Coronary artery (tissue), 2 donors: ENCODE data around the gene RFTN1.

Experiments used
- DNase-seq: peaks from one replicate; pipeline ENCODE4 v3.0.0-alpha.2; 2017; ENCODE audit warnings: low spot score
- H3K27ac ChIP-seq, 2 donors: fragments of 200-600 bp; sonication (generic); one replicate each; pipeline ENCODE4 v1.5.1; 2016 to 2019
- H3K4me3 ChIP-seq: fragments of 200-600 bp; sonication (generic); 2 replicates; pipeline ENCODE4 v1.5.1; 2016; ENCODE audit warnings: mild to moderate bottlenecking, moderate library complexity
- CTCF ChIP-seq: fragments of 200-600 bp; sonication (generic); IDR thresholded peaks from one replicate; pipeline ENCODE4 v1.5.1; 2019; ENCODE audit warnings: antibody characterized with exemption

Gene RFTN1

DNA sequence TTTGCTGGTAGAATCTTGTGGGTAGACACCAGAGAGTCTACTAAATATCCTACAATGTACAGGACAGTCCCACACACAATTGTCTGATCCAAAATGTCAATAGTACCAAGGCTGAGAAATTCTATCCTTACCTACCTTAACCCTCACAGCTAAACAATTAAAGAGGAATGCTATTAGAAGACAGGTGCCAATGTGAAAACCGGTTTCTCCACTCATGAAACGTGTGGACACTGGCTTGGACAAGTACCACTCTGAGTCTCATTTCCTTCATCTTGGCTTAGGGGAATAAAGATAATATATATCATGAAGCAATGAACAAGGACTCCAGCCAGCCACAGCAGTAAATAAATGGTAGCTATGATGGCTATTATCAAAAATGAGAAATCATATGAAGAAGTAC is 90.2 kb downstream of the RFTN1 start:
- H3K27ac ChIP-seq = no peak overlapping the region
- no peak for TF ChIP-seq CTCF
- H3K4me3 ChIP-seq = no peak overlapping the region
- no peak for DNase-seq

- Histone ChIP-seq H3K4me3 (no peak overlapping the region), H3K27ac (no peak overlapping the region)
- no peak for TF ChIP-seq CTCF
- DNase-seq = no peak
These were observed 93.8 kb downstream of the RFTN1 start for GRCh38 chr3:16419640-16420241.

DNA sequence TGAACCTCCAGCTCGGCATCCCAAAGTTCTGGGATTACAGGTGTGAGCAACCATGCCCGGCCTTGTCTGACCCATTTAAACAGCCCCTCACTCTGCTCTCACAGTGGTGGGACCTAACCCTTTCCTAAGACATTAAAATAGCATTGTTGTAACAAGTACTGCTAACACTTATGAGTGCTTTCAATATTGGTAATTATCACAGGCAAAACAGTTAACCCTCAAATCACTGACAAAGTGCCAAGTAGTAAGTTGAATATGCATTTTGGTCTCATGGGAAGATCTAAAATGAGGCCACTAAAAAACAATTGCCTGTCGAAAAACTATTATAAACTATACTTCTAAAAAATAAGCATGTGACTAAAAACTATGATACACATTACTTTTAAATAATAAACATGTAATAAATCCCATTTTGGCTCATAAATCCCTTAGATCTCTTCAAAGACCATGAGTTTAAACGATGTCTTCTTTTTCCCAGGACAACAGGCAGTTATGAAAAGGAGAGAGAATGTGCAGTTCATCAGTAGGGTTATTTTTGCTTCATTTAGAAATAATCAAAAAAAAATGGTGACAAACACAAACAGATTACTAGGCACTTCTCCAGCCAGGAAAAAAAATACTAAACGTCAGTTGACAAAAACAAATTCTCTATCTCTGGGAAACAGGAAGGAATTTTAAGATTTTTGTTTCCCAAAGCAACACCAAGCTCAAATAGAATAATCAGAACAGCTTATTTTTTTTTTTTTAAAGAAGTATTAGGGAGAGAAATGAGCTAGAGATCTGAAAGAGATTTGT is 95.4 kb downstream of the RFTN1 start:
- TF ChIP-seq CTCF = no peak
- no peak overlapping the region for H3K4me3 ChIP-seq
- DNase-seq = no peak
- no peak overlapping the region for H3K27ac ChIP-seq

DNA sequence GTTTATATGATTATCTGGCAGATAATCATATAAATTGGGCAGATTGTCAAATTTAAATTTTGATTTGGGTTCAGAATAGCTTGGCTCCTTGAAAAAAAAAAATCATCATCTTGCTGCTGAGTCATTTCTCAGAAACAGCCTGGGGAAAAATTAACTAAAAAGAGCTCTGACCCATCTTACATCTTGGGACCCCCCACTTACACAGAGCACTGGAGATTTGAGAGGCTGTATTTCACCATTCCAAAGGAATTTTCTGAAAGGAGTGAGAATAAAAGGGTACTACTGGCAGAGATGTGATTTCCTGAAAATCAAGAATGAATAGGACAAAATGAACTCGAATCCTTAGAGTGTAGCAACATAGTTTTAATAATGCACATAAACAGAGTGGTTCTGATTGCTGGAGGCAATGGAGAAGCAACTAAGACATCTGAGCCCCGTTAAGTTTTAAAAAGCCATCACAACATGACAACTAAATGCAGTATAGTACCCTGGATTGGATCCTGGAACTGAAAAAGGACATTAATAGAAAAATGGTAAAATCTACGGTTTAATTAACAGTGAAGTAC is 97.5 kb downstream of the RFTN1 start:
- H3K4me3 ChIP-seq = no peak overlapping the region
- no peak overlapping the region for H3K27ac ChIP-seq
- TF ChIP-seq CTCF = no peak
- DNase-seq = no peak

DNA sequence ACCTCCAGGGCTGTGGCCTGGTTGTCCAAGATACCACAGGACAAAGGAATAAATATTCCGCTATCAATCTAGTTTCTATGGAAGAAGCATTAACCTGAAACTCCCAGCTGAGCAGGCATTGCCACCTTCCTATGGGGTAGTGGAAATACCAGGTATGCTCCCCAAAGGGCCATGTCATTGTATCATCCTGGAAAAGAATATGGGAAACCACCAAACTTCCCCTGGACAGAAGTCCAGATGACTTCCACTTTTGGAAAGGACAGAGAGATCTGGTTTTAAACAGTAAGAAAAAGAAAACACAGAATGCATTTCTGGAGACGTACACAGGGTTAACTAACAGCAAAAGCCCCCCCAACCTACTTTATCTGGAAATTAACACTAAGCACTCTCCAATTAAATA is 100.2 kb downstream of the RFTN1 start:
- no peak overlapping the region for H3K27ac ChIP-seq
- TF ChIP-seq CTCF = no peak
- DNase-seq = no peak
- H3K4me3 ChIP-seq = no peak overlapping the region

GRCh38 chr3:16412192-16412800 is 101.2 kb downstream of the RFTN1 start:
- H3K27ac ChIP-seq = no peak overlapping the region
- H3K4me3 ChIP-seq = no peak overlapping the region
- TF ChIP-seq CTCF = no peak
- no peak for DNase-seq
